ENCODE measurements around the gene SRI. TPM values are rescaled to one million over a fixed set of nuclear protein-coding genes. Genes with fewer than 3 reads are reported as not detected.
"Not testable (repeated sequence)": the region's sequence is repeated elsewhere in the genome, so short reads cannot be mapped to it uniquely, and the experiment has no call there.

Gene SRI
- total RNA-seq (2014; rRNA removed; shearing (Covaris generic)), result 157 and 222 TPM in 2 replicates

DNA sequence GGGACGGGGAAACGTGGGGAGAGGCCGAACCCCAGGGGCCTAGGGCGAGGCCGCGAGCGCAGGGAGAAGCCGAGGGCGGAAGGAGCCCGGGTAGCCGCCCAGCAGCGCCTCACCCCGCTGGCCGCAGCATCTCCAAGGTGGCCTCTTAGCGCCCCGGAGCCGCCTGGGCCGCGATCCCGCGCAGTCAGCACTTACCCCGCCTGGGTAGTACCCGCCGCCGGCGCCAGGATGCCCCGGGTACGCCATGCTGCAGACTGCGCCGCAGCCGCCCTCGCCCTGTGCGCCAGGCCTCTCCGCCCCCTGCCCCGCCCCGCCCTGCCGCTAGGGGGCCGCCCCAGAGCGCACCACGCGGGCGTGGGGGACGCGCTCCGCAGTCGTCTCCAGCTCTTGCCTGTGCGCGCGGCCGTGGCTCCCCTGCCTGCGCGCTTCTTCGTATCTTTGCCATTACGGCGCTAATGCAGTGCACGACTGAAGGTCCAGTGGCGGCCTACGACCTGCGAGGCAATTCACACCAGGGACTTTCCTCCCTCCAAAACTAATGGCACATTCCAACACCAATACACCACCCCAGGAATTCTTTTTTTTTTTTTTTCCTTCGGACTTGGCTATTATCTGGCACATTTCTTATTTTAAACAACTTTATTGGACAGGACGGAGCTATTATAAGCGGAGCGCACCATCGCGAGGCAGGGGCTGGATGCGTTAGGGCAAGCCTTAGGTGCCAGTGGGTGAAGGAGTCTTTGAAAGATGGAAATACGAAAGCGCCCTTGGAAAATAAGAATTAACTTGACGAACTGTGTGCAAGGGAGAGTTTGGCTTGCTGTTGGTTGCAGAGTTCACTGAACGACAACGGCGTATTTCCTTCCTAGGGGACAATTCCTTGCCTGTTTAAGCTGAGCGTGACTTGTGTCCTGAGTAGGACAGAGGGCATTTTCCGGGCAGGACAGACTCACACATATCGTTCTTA is at the start of gene SRI:
Gene SRI, minus strand, starts transcription at position 258 of the 967 bp plus-strand sequence. Its CDS starts 12 bp downstream, at position 246.
- peak; percentile 72 for DNase-seq (ENCODE audit: low spot score)

DNA sequence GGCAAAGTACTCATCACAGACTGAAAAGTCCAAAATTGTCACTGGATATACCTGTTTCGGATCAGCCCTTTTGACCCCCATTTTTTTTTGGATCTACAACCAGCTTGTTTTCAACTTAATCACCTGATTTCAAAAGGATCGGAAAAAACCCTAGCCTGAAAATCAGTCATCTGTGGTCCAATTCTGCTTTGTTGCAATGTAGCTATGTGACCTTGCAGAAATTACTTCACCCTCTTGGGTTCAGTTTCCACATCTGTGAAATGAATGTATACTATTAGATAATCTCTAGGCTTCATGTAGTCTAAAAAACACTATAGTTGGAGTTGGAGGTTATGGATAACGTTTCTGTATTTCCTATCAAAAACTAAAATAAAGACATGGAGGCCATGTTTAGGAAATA is 49.7 kb upstream of the SRI start:
- DNase-seq (ENCODE audit: low spot score), result no peak

DNA sequence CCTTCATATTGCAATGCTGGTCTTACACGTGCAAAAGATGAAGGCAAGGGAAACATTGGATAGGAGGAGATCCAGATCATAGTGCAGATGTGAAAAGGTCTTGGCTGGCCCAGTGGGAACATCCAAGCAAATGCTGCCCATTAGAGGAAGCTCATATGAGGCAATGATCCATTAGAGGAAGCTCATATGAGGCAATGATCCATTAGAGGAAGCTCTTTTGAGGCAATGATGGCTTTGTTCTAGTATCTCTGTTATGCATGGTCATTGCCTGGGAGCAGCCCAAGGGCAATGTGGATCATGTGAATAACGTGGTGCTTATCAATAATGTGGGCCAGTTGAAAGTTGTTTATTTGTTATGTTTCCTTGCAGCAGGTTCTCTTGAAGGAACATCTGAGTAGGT is 49.0 kb upstream of the SRI start:
- DNase-seq (ENCODE audit: low spot score), result no peak

DNA sequence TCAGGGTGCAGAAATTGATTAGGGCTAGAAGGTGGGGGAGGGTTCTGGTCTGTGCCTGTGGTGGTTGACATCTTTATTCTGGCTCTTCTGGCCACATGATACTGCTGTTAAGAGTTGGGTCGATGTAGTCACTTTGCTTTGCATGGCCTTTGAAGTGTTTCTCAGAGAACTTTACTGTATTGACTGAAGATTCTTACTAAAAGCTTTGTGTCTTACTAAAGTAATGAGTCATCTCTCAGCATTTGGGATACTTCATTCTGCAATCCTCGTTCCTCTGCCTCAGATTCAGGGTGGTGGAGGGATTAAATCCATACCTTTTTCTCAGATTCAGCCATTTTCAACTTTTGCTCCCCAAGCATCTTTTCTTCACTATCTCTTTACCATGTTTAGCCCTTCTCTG is 48.2 kb upstream of the SRI start:
- DNase-seq (ENCODE audit: low spot score), result no peak

- no peak for DNase-seq (ENCODE audit: low spot score)
Measured at GRCh38 chr7:88267421-88267820, 47.6 kb upstream of the SRI start.

DNA sequence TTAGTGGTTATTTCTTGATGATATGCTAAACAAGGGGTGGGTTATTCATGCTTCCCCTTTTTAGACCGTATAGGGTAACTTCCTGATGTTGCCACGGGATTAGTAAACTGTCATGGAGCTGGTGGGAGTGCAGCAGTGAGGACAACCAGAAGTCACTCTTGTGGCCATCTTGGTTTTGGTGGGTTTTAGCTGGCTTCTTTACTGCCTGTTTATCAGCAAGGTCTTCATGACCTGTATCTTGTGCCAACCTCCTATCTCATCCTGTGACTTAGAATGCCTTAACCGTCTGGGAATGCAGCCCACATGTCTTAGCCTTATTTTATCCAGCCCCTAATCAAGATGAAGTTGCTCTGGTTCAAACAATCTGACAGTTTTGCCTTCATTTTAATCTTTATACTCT is 45.1 kb upstream of the SRI start:
- DNase-seq (ENCODE audit: low spot score), result peak; percentile 40

DNA sequence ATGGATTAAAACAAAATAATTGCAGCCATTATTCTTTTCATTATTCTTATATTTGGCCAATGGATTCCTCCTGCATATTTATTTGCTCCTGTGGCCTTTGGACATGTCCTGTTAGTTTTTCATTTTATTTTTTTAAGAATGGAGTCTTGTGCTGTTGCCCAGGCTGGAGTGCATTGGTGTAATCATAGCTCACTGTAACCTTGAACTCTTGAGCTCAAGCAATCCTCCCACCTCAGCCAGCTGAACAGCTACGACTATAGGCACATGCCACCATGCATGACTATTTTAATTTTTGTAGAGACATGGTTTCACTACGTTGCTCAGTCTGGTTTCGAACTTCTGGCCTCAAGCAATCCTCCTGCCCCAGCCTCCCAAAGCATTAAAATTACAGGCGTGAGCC is 42.7 kb upstream of the SRI start:
- DNase-seq (ENCODE audit: low spot score), result no peak

GRCh38 chr7:88260719-88261118 is 40.9 kb upstream of the SRI start:
- no peak for DNase-seq (ENCODE audit: low spot score)

DNA sequence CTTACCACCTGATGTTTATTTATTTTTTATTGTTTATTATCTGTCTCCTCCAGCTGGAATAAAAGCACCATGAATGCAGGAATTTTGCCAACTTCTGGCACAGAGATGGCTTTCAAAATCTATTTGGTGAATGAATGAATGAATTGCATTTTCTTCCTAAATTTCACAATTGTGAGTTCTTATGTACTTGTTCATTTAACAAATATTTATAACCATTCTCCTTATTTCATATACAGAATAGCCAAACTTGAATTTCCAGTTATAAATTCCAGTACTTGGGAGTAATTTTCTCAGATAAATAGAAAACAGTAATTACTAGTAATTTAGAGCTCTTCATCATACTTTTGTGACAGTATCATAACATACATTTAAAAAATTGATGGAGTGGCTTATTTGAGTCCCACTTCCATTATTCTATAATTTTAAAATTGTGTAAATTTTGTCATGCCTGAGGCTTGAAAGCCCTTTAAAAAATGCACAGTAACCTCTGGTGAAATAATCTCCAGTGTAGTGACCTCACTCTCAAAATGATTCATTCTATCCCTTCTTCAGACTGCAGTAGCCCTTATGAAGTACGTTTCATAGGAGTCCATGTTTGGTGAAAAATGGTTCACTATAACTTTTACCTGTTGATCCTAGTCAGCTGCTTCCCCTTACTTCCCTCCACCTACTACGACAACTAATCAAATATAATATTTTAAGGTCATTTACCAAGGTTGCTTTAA is 40.0 kb upstream of the SRI start:
- DNase-seq (ENCODE audit: low spot score), result no peak

- not testable (repeated sequence) for DNase-seq (ENCODE audit: low spot score)
Measured at GRCh38 chr7:88258296-88258695, 38.5 kb upstream of the SRI start.

- no peak for DNase-seq (ENCODE audit: low spot score)
Measured at GRCh38 chr7:88256906-88257305, 37.1 kb upstream of the SRI start.

DNA sequence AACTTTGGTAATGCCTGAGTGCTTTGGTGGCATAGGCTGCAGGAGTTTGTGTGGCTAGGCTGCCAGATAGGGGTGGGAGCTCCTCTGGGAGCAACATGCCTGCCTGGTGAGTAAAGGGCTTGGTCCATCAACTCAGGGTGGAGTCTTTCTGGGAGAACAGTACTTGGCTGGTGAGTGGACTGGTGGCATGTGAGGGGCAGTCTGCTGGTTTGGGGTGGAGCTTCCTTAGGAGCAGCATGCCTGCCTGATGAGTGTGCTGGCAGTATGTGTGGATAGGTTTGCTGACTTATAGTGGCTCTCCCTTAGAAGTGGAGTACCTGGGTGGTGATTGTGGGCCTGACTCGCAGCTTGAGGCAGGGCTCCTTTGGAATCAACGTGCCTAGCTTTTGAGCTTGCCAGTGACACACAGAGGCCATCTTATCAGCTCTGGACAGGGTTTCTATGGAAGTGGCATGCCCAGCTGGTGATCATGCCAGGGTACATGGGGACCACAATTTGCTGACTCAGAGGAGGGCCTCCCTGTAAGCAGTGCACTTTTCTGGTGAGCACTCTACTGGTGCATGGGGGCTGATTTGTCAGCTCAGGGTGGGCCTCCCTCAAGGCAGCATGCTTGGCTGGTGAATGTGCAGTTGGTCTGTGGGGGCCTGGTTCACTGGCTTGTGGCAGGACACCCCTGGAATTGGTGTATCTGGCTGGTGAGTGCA is 35.0 kb upstream of the SRI start:
- DNase-seq (ENCODE audit: low spot score), result peak; percentile 85

GRCh38 chr7:88253640-88254039 is 33.8 kb upstream of the SRI start:
- DNase-seq (ENCODE audit: low spot score), result no peak

DNA sequence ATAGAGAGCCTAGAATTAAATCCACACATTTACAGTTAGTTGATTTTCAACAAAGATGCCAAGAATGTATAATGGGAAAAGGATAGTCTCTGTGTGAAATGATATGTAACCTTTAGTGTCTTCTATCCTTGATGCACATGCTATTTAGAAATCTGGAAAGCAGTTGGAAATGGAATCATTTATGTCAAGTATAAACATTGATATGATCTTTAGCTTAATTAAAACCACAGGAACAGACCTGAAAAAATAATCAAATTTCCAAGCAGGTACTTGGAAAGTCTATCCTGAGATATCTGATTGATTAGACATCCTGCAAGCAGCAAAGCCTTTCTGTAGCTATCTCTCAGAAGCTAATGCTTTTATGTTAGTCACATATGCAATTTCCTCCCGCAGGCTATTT is 24.4 kb upstream of the SRI start:
- DNase-seq (ENCODE audit: low spot score), result no peak

DNA sequence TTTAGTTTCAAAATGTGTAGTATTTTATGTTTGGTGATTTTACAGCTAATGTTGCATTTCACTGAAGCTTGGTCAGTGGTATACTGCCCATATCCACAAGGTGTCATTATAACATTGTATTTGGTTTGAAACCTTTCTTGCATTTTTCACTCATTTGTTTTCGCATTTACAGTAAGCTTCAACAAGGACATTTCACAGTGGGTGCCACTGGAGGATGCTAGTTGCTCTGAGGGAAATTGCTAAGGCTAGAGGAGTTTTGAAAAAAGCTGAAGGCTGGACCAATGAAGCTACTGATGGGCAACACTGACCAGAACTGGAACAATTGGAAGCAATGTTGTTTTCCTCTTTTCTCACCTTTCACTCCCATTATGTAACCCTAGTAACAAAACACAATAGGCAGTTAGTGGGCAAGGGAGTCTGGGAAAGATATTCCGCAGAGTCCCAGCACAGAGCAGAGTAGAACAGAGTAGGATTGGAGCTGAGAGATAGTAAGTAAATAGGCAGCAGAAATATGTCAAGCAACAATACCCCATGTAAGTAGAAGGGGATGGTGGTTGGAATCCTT is 23.6 kb upstream of the SRI start:
- peak; percentile 80 for DNase-seq (ENCODE audit: low spot score)

DNA sequence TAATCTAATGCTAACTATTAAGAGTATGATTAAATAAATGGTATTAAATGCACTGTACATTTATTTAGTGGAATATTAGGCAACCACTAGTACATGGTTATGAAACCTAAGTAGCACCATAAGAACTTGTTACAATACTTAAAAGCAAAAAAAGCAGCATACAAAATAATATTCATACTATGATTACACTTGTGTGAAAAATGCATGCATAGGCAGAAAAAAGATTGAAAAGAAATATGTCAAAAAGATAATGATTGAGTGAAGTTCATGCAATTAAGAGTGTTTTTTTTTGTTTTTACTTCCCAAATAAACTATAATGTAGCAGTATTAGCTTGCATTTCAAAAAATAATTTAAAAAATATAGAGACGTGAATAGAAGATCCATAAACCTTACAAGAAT is 20.0 kb upstream of the SRI start:
- DNase-seq (ENCODE audit: low spot score), result no peak

- DNase-seq (ENCODE audit: low spot score), result no peak
Measured at GRCh38 chr7:88233828-88234227, 14.0 kb upstream of the SRI start.

DNA sequence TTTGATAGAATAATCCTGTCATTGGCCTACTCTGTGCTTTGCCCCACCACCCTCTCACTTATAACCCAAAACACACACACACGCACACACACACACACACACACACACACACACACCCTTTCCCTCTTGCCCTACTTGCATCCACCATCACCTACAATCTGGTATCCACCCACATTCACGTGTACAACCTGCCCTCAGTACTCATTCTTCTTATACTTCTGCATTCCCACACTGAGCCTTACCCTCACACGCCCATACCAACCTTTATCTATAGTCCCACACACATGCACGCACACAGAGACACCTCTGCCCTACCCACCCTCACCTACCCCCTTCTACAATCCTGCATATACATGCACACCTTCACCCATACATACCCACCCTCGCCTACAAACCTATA is 10.8 kb upstream of the SRI start:
- DNase-seq (ENCODE audit: low spot score), result no peak

GRCh38 chr7:88229302-88229995 is 9.6 kb upstream of the SRI start:
- DNase-seq (ENCODE audit: low spot score), result no peak

DNA sequence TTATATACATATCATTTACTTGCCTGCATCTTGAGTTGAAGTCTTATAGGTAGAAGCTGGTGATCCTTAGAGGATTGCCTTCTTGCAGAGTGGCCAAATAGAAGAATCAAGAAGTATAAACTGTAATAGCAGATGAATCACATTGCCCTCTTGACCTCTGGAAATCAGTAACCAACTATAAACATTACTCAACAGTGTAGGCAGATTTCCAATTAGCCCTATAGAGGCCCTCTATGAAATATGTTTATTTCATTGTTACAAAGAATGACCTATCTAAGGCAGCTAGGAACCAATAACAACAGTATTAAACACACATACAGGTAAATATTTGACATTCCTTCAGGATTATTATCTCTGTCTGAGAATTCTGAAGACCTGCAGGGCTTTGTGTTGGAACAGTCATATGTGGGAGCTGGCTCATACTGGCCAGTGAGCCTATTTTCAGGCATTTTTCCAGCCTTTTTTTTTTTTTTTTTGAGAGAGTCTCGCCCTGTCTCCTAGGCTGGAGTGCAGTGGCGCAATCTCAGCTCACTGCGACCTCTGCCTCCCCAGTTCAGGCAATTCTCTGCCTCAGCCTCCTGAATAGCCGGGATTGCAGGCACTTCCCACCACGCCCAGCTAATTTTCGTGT is 7.2 kb upstream of the SRI start:
- DNase-seq (ENCODE audit: low spot score), result peak; percentile 88

- DNase-seq (ENCODE audit: low spot score), result no peak
Measured at GRCh38 chr7:88226201-88226600, 6.4 kb upstream of the SRI start.
